SK-N-SH (cell line): ENCODE results near the gene CLSTN2. TPM values are rescaled to one million over a fixed set of nuclear protein-coding genes. Genes with fewer than 3 reads are reported as not detected.
A peak's percentile ranks its signal among the peaks of the same experiment; 100 is the strongest.

ENCODE experiments used
- CTCF ChIA-PET: fragments of 300-600, 350-600 bp; formaldehyde crosslinking; extraction: SDS; loops from one replicate; lab custom pipeline; 2021; lab: Yijun Ruan, JAX
- POLR2A ChIA-PET: fragments of 350-600 bp; sonication (Branson Sonifier 250); formaldehyde crosslinking; extraction: SDS; loops from one replicate; lab custom pipeline; 2020; ENCODE audit warnings: antibody characterized with exemption, inconsistent platforms; lab: Yijun Ruan, JAX
- DNase-seq: peaks from one replicate; pipeline ENCODE4 v3.0.0; 2012
- H2AFZ ChIP-seq: fragments of 200-600 bp; sonication (generic); 2 replicates; pipeline ENCODE4 v1.8.1; 2016; ENCODE audit warnings: antibody characterized with exemption, mild to moderate bottlenecking, low read depth
- H3F3A ChIP-seq: fragments of 200-600 bp; sonication (generic); replicated peaks from 2 replicates; pipeline ENCODE3; 2016; ENCODE audit warnings: antibody characterized with exemption, mild to moderate bottlenecking; ENCODE audit not compliant: insufficient read depth
- H3K27ac ChIP-seq, 2 experiments: fragments of 200-500 bp in 1 of 2; fragments of 200-600 bp in 1 of 2; sonication (Bioruptor generic) in 1 of 2; sonication (generic), shearing (Covaris generic) in 1 of 2; 2 replicates each; pipeline versions ENCODE4 v1.5.1 to v1.6.1; 2014 to 2016; ENCODE audit warnings: low read depth in 2 of 2, inconsistent platforms in 1 of 2, low read length in 1 of 2, mild to moderate bottlenecking in 1 of 2, mixed read lengths in 1 of 2
- H3K27me3 ChIP-seq: fragments of 200-600 bp; sonication (generic), shearing (Covaris generic); 2 replicates; pipeline ENCODE4 v1.6.1; 2016; ENCODE audit warnings: mixed run types; ENCODE audit not compliant: insufficient read depth
- H3K36me3 ChIP-seq, 2 experiments: fragments of 200-500 bp in 1 of 2; fragments of 200-600 bp in 1 of 2; sonication (Bioruptor generic) in 1 of 2; sonication (generic) in 1 of 2; replicated peaks in 1 of 2; 2 replicates each; pipeline versions ENCODE3 to v1.5.1; 2014 to 2016; ENCODE audit warnings: low read length in 1 of 2, mild to moderate bottlenecking in 1 of 2; ENCODE audit not compliant: insufficient read depth in 2 of 2, control insufficient read depth in 1 of 2
- H3K4me1 ChIP-seq, 2 experiments: fragments of 200-500 bp in 1 of 2; fragments of 200-600 bp in 1 of 2; sonication (Bioruptor generic) in 1 of 2; sonication (generic), shearing (Covaris generic) in 1 of 2; 2 replicates each; pipeline versions ENCODE4 v1.5.1 to v1.6.1; 2014 to 2016; ENCODE audit warnings: low read depth in 1 of 2, low read length in 1 of 2, mixed run types in 1 of 2; ENCODE audit not compliant: insufficient read depth in 2 of 2, control insufficient read depth in 1 of 2
- H3K4me2 ChIP-seq: fragments of 200-600 bp; sonication (generic), shearing (Covaris generic); 2 replicates; pipeline ENCODE4 v1.6.1; 2017; ENCODE audit warnings: mixed run types
- H3K4me3 ChIP-seq, 2 experiments: fragments of 200-500 bp in 1 of 2; fragments of 200-600 bp in 1 of 2; sonication (Bioruptor generic) in 1 of 2; sonication (generic), shearing (Covaris generic) in 1 of 2; 2 replicates each; pipeline versions ENCODE4 v1.5.1 to v1.8.1; 2014 to 2016; ENCODE audit warnings: low read depth in 2 of 2, inconsistent platforms in 1 of 2, low read length in 1 of 2, mild to moderate bottlenecking in 1 of 2, mixed read lengths in 1 of 2, moderate library complexity in 1 of 2
- H3K79me2 ChIP-seq: fragments of 200-600 bp; sonication (generic); 2 replicates; pipeline ENCODE4 v1.8.1; 2017; ENCODE audit warnings: mild to moderate bottlenecking; ENCODE audit not compliant: insufficient read depth
- H3K9ac ChIP-seq: fragments of 200-600 bp; sonication (generic); 2 replicates; pipeline ENCODE4 v1.6.1; 2017; ENCODE audit warnings: mixed run types
- H3K9me2 ChIP-seq: fragments of 200-600 bp; sonication (generic); 2 replicates; pipeline ENCODE4 v1.6.1; 2017; ENCODE audit warnings: mixed run types
- H3K9me3 ChIP-seq: fragments of 200-600 bp; sonication (generic); 2 replicates; pipeline ENCODE4 v1.6.1; 2017; ENCODE audit warnings: mixed run types, mild to moderate bottlenecking, moderate library complexity
- H4K20me1 ChIP-seq: fragments of 200-600 bp; sonication (generic); 2 replicates; pipeline ENCODE4 v1.6.1; 2017; ENCODE audit warnings: mild to moderate bottlenecking, mixed run types; ENCODE audit not compliant: insufficient read depth
- CTCF ChIP-seq: fragments of 200-600 bp; sonication (generic); IDR thresholded peaks from 2 replicates; pipeline ENCODE4 v1.6.1; 2017; ENCODE audit warnings: antibody characterized with exemption, mild to moderate bottlenecking, moderate library complexity
- EP300 ChIP-seq, 2 experiments: IDR thresholded peaks; 2 replicates each; pipeline versions ENCODE4 v1.4.0 to v1.6.1; 2012; ENCODE audit warnings: borderline replicate concordance in 1 of 2, low read depth in 1 of 2, low read length in 1 of 2
- FOSL2 ChIP-seq: IDR thresholded peaks from 2 replicates; pipeline ENCODE4 v1.4.0; 2012; ENCODE audit warnings: low read depth, mild to moderate bottlenecking, moderate library complexity, borderline replicate concordance
- GATA2 ChIP-seq: sonication (generic); formaldehyde crosslinking; IDR thresholded peaks from 2 replicates; pipeline ENCODE4 v1.5.0; 2020; ENCODE audit warnings: mild to moderate bottlenecking, missing genetic modification reagents
- IRF3 ChIP-seq: fragments of 150-350 bp; IDR thresholded peaks from 2 replicates; pipeline ENCODE4 v1.6.1; 2016; ENCODE audit warnings: mild to moderate bottlenecking, low read depth, low read length
- JUND ChIP-seq: IDR thresholded peaks from 2 replicates; pipeline ENCODE4 v1.4.0; 2012
- MXI1 ChIP-seq: IDR thresholded peaks from 2 replicates; pipeline ENCODE4 v1.6.1; 2012; ENCODE audit warnings: mild to moderate bottlenecking, low read depth, low read length, improper control_type of control experiment
- NFIC ChIP-seq: IDR thresholded peaks from 2 replicates; pipeline ENCODE4 v1.4.0; 2012; ENCODE audit warnings: borderline replicate concordance
- RAD21 ChIP-seq: IDR thresholded peaks from 2 replicates; pipeline ENCODE4 v1.6.1; 2012; ENCODE audit warnings: mild to moderate bottlenecking, low read length
- RCOR1 ChIP-seq: fragments of 150-350 bp; IDR thresholded peaks from 2 replicates; pipeline ENCODE4 v1.6.1; 2017; ENCODE audit warnings: antibody characterized with exemption, low read length
- RFX5 ChIP-seq: IDR thresholded peaks from 2 replicates; pipeline ENCODE4 v1.6.1; 2012; ENCODE audit warnings: mild to moderate bottlenecking, improper control_type of control experiment, low read length
- SIN3A ChIP-seq: IDR thresholded peaks from 2 replicates; pipeline ENCODE4 v1.6.1; 2012; ENCODE audit warnings: low read depth, mild to moderate bottlenecking, low read length, moderate library complexity, borderline replicate concordance
- SMC3 ChIP-seq: IDR thresholded peaks from 2 replicates; pipeline ENCODE4 v1.6.1; 2012; ENCODE audit warnings: low read depth, low read length, improper control_type of control experiment
- TAF1 ChIP-seq: IDR thresholded peaks from 2 replicates; pipeline ENCODE4 v1.6.1; 2012; ENCODE audit warnings: low read depth, mild to moderate bottlenecking, low read length, moderate library complexity, borderline replicate concordance
- TCF12 ChIP-seq: IDR thresholded peaks from 2 replicates; pipeline ENCODE4 v1.4.0; 2012
- YY1 ChIP-seq: IDR thresholded peaks from 2 replicates; pipeline ENCODE4 v1.4.0; 2012; ENCODE audit warnings: low read depth, mild to moderate bottlenecking
- WGBS: methylation state at CpG from one replicate; pipeline ENCODE4 v1.1.6; 2017; ENCODE audit warnings: low lambda C conversion rate; 5-methylcytosine and 5-hydroxymethylcytosine counted together
- polyA plus RNA-seq, 3 experiments: library from polyadenylated mRNA; depleted of rRNA; stranded (reverse); fragments of >200 nt; gene quantifications; 2 replicates each; pipeline ENCODE4 v1.2.3, GENCODE V29; 2012
- TF ChIP-seq, protein P1 (sequence below): IDR thresholded peaks from 2 replicates; pipeline ENCODE4; 2012
- TF ChIP-seq, protein P2 (sequence below): IDR thresholded peaks from 2 replicates; pipeline ENCODE4 v1.4.0; 2012; ENCODE audit warnings: low read depth

CLSTN2 gene
- polyA plus RNA-seq, 1 of the 3 experiments (the other 2 are of a cell fraction), result 0.02 TPM

DNA sequence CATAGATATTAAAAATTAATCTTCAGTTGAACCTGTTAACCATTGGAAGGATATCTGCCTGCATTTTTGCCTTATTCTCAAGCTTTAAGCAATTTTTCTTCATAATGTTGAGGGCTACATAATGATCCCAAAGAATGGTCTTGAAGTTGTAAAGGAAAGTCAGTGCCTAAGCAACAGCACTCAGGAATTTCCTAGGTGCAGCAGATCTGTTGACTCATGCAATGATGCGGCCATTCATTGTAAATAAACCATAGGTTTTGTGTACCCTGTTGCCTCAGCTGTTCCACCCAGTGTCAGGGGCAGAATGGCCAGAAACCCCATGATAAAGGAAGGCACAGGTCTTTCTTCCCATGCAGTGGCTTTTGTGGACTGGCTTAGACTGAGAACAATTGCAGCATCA is 664.5 kb downstream of the CLSTN2 start:
- peaks cover 0 to 12% of the 10 kb centered on the region in 2 experiments; a peak in 2 of 4 replicates for H3K4me1 ChIP-seq
- TF ChIP-seq, protein P1, sequence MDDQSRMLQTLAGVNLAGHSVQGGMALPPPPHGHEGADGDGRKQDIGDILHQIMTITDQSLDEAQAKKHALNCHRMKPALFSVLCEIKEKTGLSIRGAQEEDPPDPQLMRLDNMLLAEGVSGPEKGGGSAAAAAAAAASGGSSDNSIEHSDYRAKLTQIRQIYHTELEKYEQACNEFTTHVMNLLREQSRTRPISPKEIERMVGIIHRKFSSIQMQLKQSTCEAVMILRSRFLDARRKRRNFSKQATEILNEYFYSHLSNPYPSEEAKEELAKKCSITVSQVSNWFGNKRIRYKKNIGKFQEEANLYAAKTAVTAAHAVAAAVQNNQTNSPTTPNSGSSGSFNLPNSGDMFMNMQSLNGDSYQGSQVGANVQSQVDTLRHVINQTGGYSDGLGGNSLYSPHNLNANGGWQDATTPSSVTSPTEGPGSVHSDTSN, result no peak
- no peaks in the 10 kb centered on the region for H3K27me3 ChIP-seq
- no peak overlapping the region for H3K4me3 ChIP-seq
- H2AFZ ChIP-seq, result no peak overlapping the region
- H3K79me2 ChIP-seq, result no peaks in the 10 kb centered on the region
- no peak overlapping the region for H3K27ac ChIP-seq
- no peaks in the 10 kb centered on the region for H3F3A ChIP-seq
- DNase-seq, result no peak
- H3K36me3 ChIP-seq, result no peaks in the 10 kb centered on the region
- 11% methylated on average over 1 of the region's 1 CpG for WGBS
- no peak overlapping the region for H3K9ac ChIP-seq
- CTCF ChIA-PET, result no interaction called here
- no peaks in the 10 kb centered on the region for H3K9me2 ChIP-seq
- POLR2A ChIA-PET, result no interaction called here
- H4K20me1 ChIP-seq, result no peaks in the 10 kb centered on the region
- H3K4me2 ChIP-seq, result no peak overlapping the region
- H3K9me3 ChIP-seq, result no peaks in the 10 kb centered on the region

- Histone ChIP-seq H3F3A (no peaks in the 10 kb centered on the region), H3K79me2 (no peaks in the 10 kb centered on the region), H3K9me3 (0 out of 2 replicates have a peak, but pooled peaks cover 5% of the 10 kb centered on the region), H3K36me3 (no peaks in the 10 kb centered on the region), H3K4me1 (peaks cover 0 to 12% of the 10 kb centered on the region in 2 experiments; a peak in 2 of 4 replicates), H3K4me3 (no peak overlapping the region), H3K4me2 (no peak overlapping the region), H3K9me2 (no peaks in the 10 kb centered on the region), H3K27me3 (no peaks in the 10 kb centered on the region), H4K20me1 (no peaks in the 10 kb centered on the region), H3K27ac (peak overlapping the region in 1 of 2 experiments; percentile 22; a peak in 1 of 4 replicates), H3K9ac (no peak overlapping the region), H2AFZ (no peak overlapping the region)
- DNase-seq, result no peak
- CTCF ChIA-PET, result interaction anchor here (1.3 to 1.7 kb wide), 2 partner anchors 9 to 262 kb away, joined by 3 to 5 read pairs; no protein-coding TSS in a partner anchor
- TF ChIP-seq RAD21 (no peak), GATA2 (CRISPR knock-in tag) (no peak), YY1 (no peak), SMC3 (no peak), EP300 (IDR thresholded peaks at IDR 0.05; ENCODE audit: borderline replicate concordance in 1 of 2, low read depth in 1 of 2, low read length in 1 of 2) (no peak), RCOR1 (no peak), NFIC (no peak), RFX5 (no peak), SIN3A (no peak), TAF1 (no peak), CTCF (no peak), JUND (no peak), TCF12 (no peak), MXI1 (no peak), FOSL2 (no peak), IRF3 (no peak)
- TF ChIP-seq, protein P1, result no peak
- TF ChIP-seq, protein P2, sequence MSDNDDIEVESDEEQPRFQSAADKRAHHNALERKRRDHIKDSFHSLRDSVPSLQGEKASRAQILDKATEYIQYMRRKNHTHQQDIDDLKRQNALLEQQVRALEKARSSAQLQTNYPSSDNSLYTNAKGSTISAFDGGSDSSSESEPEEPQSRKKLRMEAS, result no peak
- WGBS, result 26% methylated on average over 3 of the region's 3 CpGs
- POLR2A ChIA-PET, result no interaction called here
These were observed 666.9 kb downstream of the CLSTN2 start for GRCh38 chr3:140601881-140602280.
